Heart right ventricle (tissue), 16 donors: Measurements from ENCODE around the gene PCBP2. TPM values are rescaled to one million over a fixed set of nuclear protein-coding genes. Genes with fewer than 3 reads are reported as not detected.

ENCODE experiments used
- ATAC-seq, 8 donors: fragments of 200-7000 bp; cut with Tn5 transposase; one replicate each; pipeline ENCODE4 v1.9.1; 2020; ENCODE audit warnings: mild to moderate bottlenecking in 8 of 8, moderate library complexity in 8 of 8, moderate number of reproducible peaks in 1 of 8
- DNase-seq, 2 donors: peaks; one replicate each; pipeline ENCODE4 v3.0.0-alpha.2; 2020
- H3K27ac ChIP-seq, 10 donors: fragments of 200-600 bp; sonication (generic) in 2 of 10; one replicate each; pipeline versions ENCODE4 v1.5.0 to v1.8.0; 2020 to 2022; ENCODE audit warnings: mild to moderate bottlenecking in 3 of 10
- H3K27me3 ChIP-seq, 7 donors: fragments of 200-600 bp; one replicate each; pipeline ENCODE4 v1.8.0; 2021 to 2022; ENCODE audit warnings: mild to moderate bottlenecking in 2 of 7
- H3K36me3 ChIP-seq, 9 donors: fragments of 200-600 bp; sonication (generic) in 1 of 9; one replicate each; pipeline versions ENCODE4 v1.5.0 to v1.8.0; 2020 to 2022; ENCODE audit warnings: mild to moderate bottlenecking in 2 of 9
- H3K4me1 ChIP-seq, 9 donors: fragments of 200-600 bp; sonication (generic) in 1 of 9; one replicate each; pipeline versions ENCODE4 v1.5.0 to v1.8.0; 2020 to 2022; ENCODE audit warnings: mild to moderate bottlenecking in 4 of 9
- H3K4me3 ChIP-seq, 10 donors: fragments of 200-600 bp; sonication (generic) in 2 of 10; one replicate each; pipeline versions ENCODE4 v1.5.0 to v1.8.0; 2020 to 2022; ENCODE audit warnings: mild to moderate bottlenecking in 7 of 10, moderate library complexity in 2 of 10
- H3K9me3 ChIP-seq, 11 donors: fragments of 200-600 bp in 10 of 11; sonication (generic) in 2 of 11; one replicate each; pipeline versions ENCODE4 v1.5.0 to v1.8.0; 2013 to 2022; ENCODE audit warnings: mild to moderate bottlenecking in 2 of 11, control low read depth in 1 of 11, moderate library complexity in 1 of 11
- CTCF ChIP-seq, 9 donors: fragments of 200-600 bp; sonication (generic) in 2 of 9; IDR thresholded peaks; one replicate each; pipeline versions ENCODE4 v1.5.0 to v1.8.0; 2021 to 2022; ENCODE audit warnings: antibody characterized with exemption in 9 of 9, mild to moderate bottlenecking in 5 of 9, moderate library complexity in 1 of 9
- WGBS, 2 donors: extraction: QIAGEN DNeasy Blood & Tissue Kit; methylation state at CpG; one replicate each; pipeline ENCODE4 v1.1.7; 2013; ENCODE audit warnings: inconsistent platforms in 1 of 2; 5-methylcytosine and 5-hydroxymethylcytosine counted together
- intact Hi-C, 10 donors: fragments of 100-400 bp; cut with DNase I; formaldehyde crosslinking; loops; one replicate each; pipeline versions ENCODE4 v1.11.1 to v1.14.2; 2022
- polyA plus RNA-seq, 2 donors: library from polyadenylated mRNA; stranded (reverse); fragments of 200-250 nt; gene quantifications; one replicate each; pipeline ENCODE4 v1.2.3, GENCODE V29; 2013
- total RNA-seq, 10 donors: library from RNA; stranded (reverse); fragmentation: NEBNext Ultra II Directional in 3 of 10; extraction: Animal tissue kit (Norgen Biotek cat#: 25700) in 3 of 10; gene quantifications; one replicate each; pipeline versions ENCODE4 v1.2.1 to v1.2.4, GENCODE V29; 2021 to 2023
- donor health status: Arrhythmogenic right ventricular cardiomyopathy.
- donor health status: ischemic (EF 13 %, LVEDD 7.1; RV severe dilation, severe dysfunction).
- donor health status: healthy with polysubstance abuse.
- donor health status: DM: no; HTN: yes; CAD: no.
- donor health status: DM: no; HTN: no; CAD: no.
- donor health status: ischemic (EF 25% LVEDD 6.9; RV normal size, moderate dysfunction).
- donor health status: ischemic (EF 25% LVEDD 5.7; RV mildly dilated, moderate dysfunction).
- donor health status: healthy.
- donor health status: DM: yes; HTN: yes; CAD: no.
- donor health status: Ischemic cardiomyopathy.
- donor health status: ischemic (EF 35%, LVEDD 5.7; RV mildly dilated, moderate dysfunction).
- donor health status: nonischemic (EF 11% LVEDD 7.7; RV severe dilation, severe dysfunction).
- donor health status: DM: yes; HTN: yes; CAD: no.
- donor health status: PGD.
- donor health status: ischemic (EF 29% LVEDD 5.4; RV normal size, mild dysfunction).
- donor health status: nonischemic (EF 23%, LVEDD 6.1; RV moderate dilation, normal function).

The PCBP2 gene
- total and polyA plus RNA-seq, 12 donors, result 281 to 579 (median 555) TPM

- intact Hi-C loops, result no loop called here
- peaks cover 2 to 100% (median 73%) of the 10 kb centered on the region in 9 donors for H3K36me3 ChIP-seq
- no peak overlapping the region for H3K4me3 ChIP-seq
- no peaks in the 10 kb centered on the region for H3K27me3 ChIP-seq
- peaks cover 18 to 91% (median 65%) of the 10 kb centered on the region in 9 donors for H3K4me1 ChIP-seq
- no peak for TF ChIP-seq CTCF (IDR thresholded peaks at IDR 0.05)
- WGBS, 2 donors, result 61 to 71% methylated on average over 13 of the region's 13 CpGs
- peak overlapping the region in 2 of 10 donors; percentile 2 to 38 for H3K27ac ChIP-seq
- DNase-seq (no peak), ATAC-seq (peak in 2 of 8 donors; percentile 12 to 18)
- no peaks in the 10 kb centered on the region for H3K9me3 ChIP-seq
Observed at GRCh38 chr12:53474819-53475218, 22.9 kb downstream of the PCBP2 start.

GRCh38 chr12:53476769-53477209, 24.9 kb downstream of the PCBP2 start:
- H3K9me3 ChIP-seq, result no peaks in the 10 kb centered on the region
- peaks cover 0 to 100% (median 73%) of the 10 kb centered on the region in 9 donors for H3K36me3 ChIP-seq
- peak overlapping the region in 2 of 10 donors; percentile 8 to 38 for H3K27ac ChIP-seq
- peaks cover 18 to 80% (median 64%) of the 10 kb centered on the region in 9 donors for H3K4me1 ChIP-seq
- H3K4me3 ChIP-seq, result no peak overlapping the region
- ATAC-seq (peak in 5 of 8 donors; percentile 26 to 42 (median 40)), DNase-seq (no peak)
- no peaks in the 10 kb centered on the region for H3K27me3 ChIP-seq
- WGBS, 2 donors, result 47 to 67% methylated on average over 2 of the region's 2 CpGs
- intact Hi-C loops, result no loop called here
- peak in 6 of 9 donors; percentile 24 to 47 (median 39) for TF ChIP-seq CTCF (IDR thresholded peaks at IDR 0.05)

GRCh38 chr12:53478865-53479264, 27.0 kb downstream of the PCBP2 start:
- Histone ChIP-seq H3K27ac (peak overlapping the region in 1 of 10 donors; percentile 32), H3K9me3 (no peaks in the 10 kb centered on the region), H3K4me3 (no peak overlapping the region), H3K36me3 (peaks cover 0 to 100% (median 81%) of the 10 kb centered on the region in 9 donors), H3K4me1 (peaks cover 13 to 69% (median 49%) of the 10 kb centered on the region in 9 donors), H3K27me3 (no peaks in the 10 kb centered on the region)
- 59 to 60% methylated on average over 1 of the region's 1 CpG for WGBS, 2 donors
- no peak for ATAC-seq
- no peak for DNase-seq
- no peak for TF ChIP-seq CTCF (IDR thresholded peaks at IDR 0.05)
- intact Hi-C loops, result loop anchor here in 1 of 10 donors (2.0 kb wide), 1 partner anchor 14 kb away; no protein-coding TSS in a partner anchor

GRCh38 chr12:53479331-53479730, 27.4 kb downstream of the PCBP2 start:
- Histone ChIP-seq H3K36me3 (peaks cover 0 to 100% (median 81%) of the 10 kb centered on the region in 9 donors), H3K4me1 (peaks cover 13 to 65% (median 44%) of the 10 kb centered on the region in 9 donors), H3K27ac (peak overlapping the region in 1 of 10 donors; percentile 32), H3K9me3 (no peaks in the 10 kb centered on the region), H3K4me3 (no peak overlapping the region), H3K27me3 (no peaks in the 10 kb centered on the region)
- DNase-seq (no peak), ATAC-seq (no peak)
- 79 to 84% methylated on average over 5 of the region's 5 CpGs for WGBS, 2 donors
- intact Hi-C loops, result loop anchor here in 1 of 10 donors (2.0 kb wide), 1 partner anchor 13 kb away; no protein-coding TSS in a partner anchor
- no peak for TF ChIP-seq CTCF (IDR thresholded peaks at IDR 0.05)
